GM10266 (cell line): Measurements from ENCODE around the gene FBXW11.

Experiments used
- DNase-seq: peaks from one replicate; pipeline ENCODE4 v3.0.0; 2012; ENCODE audit errors: extremely low spot score
- TF ChIP-seq, protein P1 (sequence below): IDR thresholded peaks from 2 replicates; pipeline ENCODE4 v1.5.1; 2012; ENCODE audit warnings: mild to moderate bottlenecking, low read depth; ENCODE audit not compliant: control insufficient read depth, insufficient read depth; ENCODE audit errors: missing control alignments

Gene FBXW11

GRCh38 chr5:172007175-172008110 lies 1.0 kb upstream of the FBXW11 start:
- TF ChIP-seq, protein P1, sequence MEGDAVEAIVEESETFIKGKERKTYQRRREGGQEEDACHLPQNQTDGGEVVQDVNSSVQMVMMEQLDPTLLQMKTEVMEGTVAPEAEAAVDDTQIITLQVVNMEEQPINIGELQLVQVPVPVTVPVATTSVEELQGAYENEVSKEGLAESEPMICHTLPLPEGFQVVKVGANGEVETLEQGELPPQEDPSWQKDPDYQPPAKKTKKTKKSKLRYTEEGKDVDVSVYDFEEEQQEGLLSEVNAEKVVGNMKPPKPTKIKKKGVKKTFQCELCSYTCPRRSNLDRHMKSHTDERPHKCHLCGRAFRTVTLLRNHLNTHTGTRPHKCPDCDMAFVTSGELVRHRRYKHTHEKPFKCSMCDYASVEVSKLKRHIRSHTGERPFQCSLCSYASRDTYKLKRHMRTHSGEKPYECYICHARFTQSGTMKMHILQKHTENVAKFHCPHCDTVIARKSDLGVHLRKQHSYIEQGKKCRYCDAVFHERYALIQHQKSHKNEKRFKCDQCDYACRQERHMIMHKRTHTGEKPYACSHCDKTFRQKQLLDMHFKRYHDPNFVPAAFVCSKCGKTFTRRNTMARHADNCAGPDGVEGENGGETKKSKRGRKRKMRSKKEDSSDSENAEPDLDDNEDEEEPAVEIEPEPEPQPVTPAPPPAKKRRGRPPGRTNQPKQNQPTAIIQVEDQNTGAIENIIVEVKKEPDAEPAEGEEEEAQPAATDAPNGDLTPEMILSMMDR = no peak
- peak; percentile 19 for DNase-seq

DNA sequence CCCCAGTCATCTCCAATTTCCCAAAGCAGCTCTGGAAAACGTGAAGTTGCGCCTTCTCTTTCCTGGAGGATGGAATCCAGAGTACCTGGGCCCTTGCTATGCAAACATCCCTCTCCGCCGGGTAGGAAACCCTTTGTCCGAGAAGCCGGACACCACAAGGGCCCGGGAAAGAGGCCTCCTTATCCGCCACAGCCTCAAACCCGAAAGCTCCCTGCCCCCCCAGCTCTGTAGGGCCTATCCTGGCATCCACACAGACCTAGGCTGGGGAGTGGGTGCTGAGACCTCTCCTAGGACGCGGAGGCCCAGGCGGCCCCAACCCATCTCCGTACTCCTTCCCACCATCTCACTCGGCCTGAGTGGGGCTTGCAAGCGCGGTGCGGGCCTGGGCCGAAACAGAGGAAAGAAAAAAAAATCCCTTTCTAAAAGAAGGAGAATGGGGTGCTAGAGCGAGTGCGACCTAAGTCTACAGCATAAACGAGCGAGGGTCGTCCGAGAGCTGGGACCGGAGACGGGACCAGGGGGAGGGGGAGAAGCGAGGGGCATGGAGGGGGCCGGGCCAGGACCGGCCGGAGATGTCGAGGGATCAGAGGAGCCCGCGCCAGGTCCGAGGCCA lies 624 bp downstream of the FBXW11 start:
- peak; percentile 14 for DNase-seq
- TF ChIP-seq, protein P1 = no peak

DNA sequence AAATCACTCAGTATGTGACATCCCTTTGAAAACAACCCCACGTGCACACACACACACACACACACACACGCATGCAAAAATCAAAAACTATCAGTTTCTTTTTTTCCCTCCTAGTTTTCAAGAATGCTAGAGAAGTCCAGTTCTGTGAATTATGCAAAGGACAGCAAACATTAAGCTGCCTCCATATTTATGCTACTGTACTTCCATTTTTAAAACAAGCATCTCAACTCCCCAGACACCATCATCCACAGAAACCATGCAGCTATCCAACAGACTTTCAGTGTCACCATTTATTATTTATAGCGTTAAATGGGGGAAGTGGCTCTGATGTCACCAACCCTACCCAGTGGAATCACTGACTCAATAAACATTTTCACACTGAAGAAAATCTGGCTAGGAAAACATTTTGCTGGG lies 1.6 kb downstream of the FBXW11 start:
- TF ChIP-seq, protein P1 = no peak
- DNase-seq = peak; percentile 46

DNA sequence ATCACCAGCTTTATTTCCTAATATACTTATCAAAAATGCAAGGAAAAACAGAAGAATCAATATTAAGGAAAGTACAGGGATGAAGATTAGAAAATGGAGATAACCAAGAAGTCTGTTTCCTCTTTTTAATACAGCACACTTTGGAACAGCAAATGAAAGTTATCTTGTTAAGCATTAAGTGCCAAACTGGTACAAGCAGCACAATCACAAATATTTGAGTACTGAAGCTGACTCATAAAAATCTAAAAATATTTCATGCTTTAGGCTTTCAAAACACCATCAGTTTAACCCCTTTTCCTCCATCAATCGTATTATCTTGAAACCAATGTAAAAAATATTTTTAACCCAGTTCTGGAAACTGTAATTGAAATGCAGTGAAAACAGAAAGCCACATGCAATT lies 2.7 kb downstream of the FBXW11 start:
- DNase-seq = no peak
- TF ChIP-seq, protein P1 = no peak

DNA sequence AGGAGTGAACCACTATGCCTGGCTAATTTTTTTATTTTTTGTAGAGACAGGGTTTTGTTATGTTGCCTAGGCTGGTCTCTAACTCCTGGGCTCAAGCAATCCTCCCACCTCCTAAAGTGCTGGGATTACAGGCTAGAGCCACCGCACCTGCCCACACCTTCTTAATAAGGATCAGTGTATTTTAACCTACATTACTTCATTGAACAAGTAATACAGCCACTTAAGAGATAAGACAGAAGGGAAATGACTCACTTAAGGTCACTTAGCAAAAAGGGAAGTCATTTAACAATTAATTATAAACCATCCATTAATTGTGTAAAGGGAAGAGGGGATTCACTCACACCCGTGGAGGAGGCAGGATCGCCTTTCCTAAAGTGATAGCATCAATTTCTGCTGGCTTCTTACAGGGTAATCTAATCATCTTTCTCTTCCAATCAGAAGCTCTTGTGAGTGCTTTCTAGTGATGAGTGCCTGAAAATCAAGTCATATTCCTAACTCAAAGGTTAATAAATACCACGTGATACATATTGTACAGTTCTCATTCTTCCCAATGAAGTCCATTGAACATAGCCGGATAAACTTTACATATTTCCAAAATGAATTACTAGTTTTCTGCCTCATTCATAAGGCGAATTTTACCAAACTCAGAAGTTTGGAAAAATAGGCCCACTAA lies 3.5 kb downstream of the FBXW11 start:
- DNase-seq = no peak
- TF ChIP-seq, protein P1 = no peak

DNA sequence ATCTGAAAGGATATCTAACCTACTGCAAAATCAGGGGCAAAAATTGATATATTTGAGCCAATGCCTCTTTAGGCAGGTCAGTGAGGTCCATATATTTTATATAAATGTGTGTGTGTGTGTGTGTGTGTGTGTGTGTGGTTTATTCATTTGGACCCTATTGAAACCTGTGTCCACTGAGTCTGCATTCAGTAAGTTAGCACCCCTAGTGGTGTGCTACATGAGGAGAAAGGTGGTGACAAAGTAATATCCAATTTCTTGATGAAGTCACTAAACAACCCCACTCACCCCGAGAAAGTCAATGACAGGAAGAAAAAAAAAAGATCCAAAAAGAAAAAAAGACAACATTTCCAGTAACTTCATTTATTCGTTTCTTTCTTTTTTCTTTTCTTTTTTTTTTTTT lies 4.1 kb downstream of the FBXW11 start:
- TF ChIP-seq, protein P1 = peak; percentile 64
- DNase-seq = peak; percentile 38
